HEK293 (cell line): Measurements from ENCODE around the gene KRTAP5-4.
"Not testable (repeated sequence)": the region's sequence is repeated elsewhere in the genome, so short reads cannot be mapped to it uniquely, and the experiment has no call there.

Experiments
- CTCF ChIA-PET: fragments of 350-600 bp; formaldehyde crosslinking; extraction: SDS; loops from one replicate; lab custom pipeline; 2021; ENCODE audit warnings: antibody characterized with exemption; lab: Yijun Ruan, JAX
- POLR2A ChIA-PET: fragments of 300-600 bp; formaldehyde crosslinking; extraction: SDS; loops from one replicate; lab custom pipeline; 2020; ENCODE audit warnings: antibody characterized with exemption, inconsistent platforms; lab: Yijun Ruan, JAX
- H3K27ac ChIP-seq: fragments of 200-500 bp; sonication (Bioruptor generic); 2 replicates; pipeline ENCODE4 v1.5.1; 2014; ENCODE audit warnings: low read depth, low read length, control low read depth, inconsistent platforms; ENCODE audit errors: extremely low read depth
- H3K36me3 ChIP-seq, 2 experiments: fragments of 200-500 bp in 1 of 2; sonication (Bioruptor generic) in 1 of 2; 1 replicate in 1 of 2; 2 replicates in 1 of 2; pipeline ENCODE4 v1.5.1; 2014 to 2017; ENCODE audit warnings: inconsistent platforms in 2 of 2, low read length in 2 of 2; ENCODE audit not compliant: control insufficient read depth in 2 of 2, insufficient read depth in 1 of 2
- H3K4me1 ChIP-seq: fragments of 200-500 bp; sonication (Bioruptor generic); 2 replicates; pipeline ENCODE4 v1.5.1; 2014; ENCODE audit warnings: mild to moderate bottlenecking, low read length, inconsistent platforms; ENCODE audit not compliant: control insufficient read depth, insufficient read depth
- H3K4me3 ChIP-seq: 2 replicates; pipeline ENCODE4 v1.5.1; 2011; ENCODE audit warnings: low read depth, mild to moderate bottlenecking, control low read depth, low read length, moderate library complexity
- H3K9me3 ChIP-seq: fragments of 200-500 bp; sonication (Bioruptor generic); 2 replicates; pipeline ENCODE4 v1.5.1; 2014; ENCODE audit warnings: low read depth, low read length, inconsistent platforms; ENCODE audit not compliant: control insufficient read depth, insufficient read depth
- FEZF1 ChIP-seq: fragments of 450-650 bp; formaldehyde crosslinking; IDR thresholded peaks from 2 replicates; pipeline ENCODE4 v1.5.1; 2016; ENCODE audit warnings: missing biosample characterization, missing genetic modification characterization
- GLIS1 ChIP-seq: fragments of 450-650 bp; formaldehyde crosslinking; IDR thresholded peaks from 2 replicates; pipeline ENCODE4 v1.5.1; 2016; ENCODE audit warnings: missing biosample characterization, missing genetic modification characterization
- GLIS2 ChIP-seq: fragments of 450-650 bp; formaldehyde crosslinking; IDR thresholded peaks from 2 replicates; pipeline ENCODE4 v1.5.1; 2016; ENCODE audit warnings: missing biosample characterization, missing genetic modification characterization
- KLF10 ChIP-seq: fragments of 450-650 bp; IDR thresholded peaks from 2 replicates; pipeline ENCODE4 v1.5.1; 2018; ENCODE audit warnings: missing biosample characterization, mild to moderate bottlenecking, missing genetic modification characterization
- KLF7 ChIP-seq: fragments of 450-650 bp; formaldehyde crosslinking; IDR thresholded peaks from 2 replicates; pipeline ENCODE4 v1.5.1; 2016; ENCODE audit warnings: missing biosample characterization, missing genetic modification characterization, borderline replicate concordance
- OVOL3 ChIP-seq: fragments of 450-650 bp; formaldehyde crosslinking; IDR thresholded peaks from 2 replicates; pipeline ENCODE4 v1.5.1; 2016; ENCODE audit warnings: missing biosample characterization, missing genetic modification characterization
- ZBTB48 ChIP-seq: fragments of 450-650 bp; formaldehyde crosslinking; IDR thresholded peaks from 2 replicates; pipeline ENCODE4 v1.5.1; 2016; ENCODE audit warnings: missing biosample characterization, missing genetic modification characterization
- ZBTB7A ChIP-seq: fragments of 450-650 bp; formaldehyde crosslinking; IDR thresholded peaks from 2 replicates; pipeline ENCODE4 v1.5.1; 2016; ENCODE audit warnings: low read depth, missing biosample characterization, missing genetic modification characterization
- ZBTB8A ChIP-seq: fragments of 450-650 bp; formaldehyde crosslinking; IDR thresholded peaks from 2 replicates; pipeline ENCODE4 v1.5.1; 2016; ENCODE audit warnings: missing biosample characterization, missing genetic modification characterization
- ZFP3 ChIP-seq: fragments of 450-650 bp; formaldehyde crosslinking; IDR thresholded peaks from 2 replicates; pipeline ENCODE4 v1.5.1; 2016; ENCODE audit warnings: low read depth, missing biosample characterization, missing genetic modification characterization
- ZFP41 ChIP-seq: fragments of 450-650 bp; formaldehyde crosslinking; IDR thresholded peaks from 2 replicates; pipeline ENCODE4 v1.5.1; 2016; ENCODE audit warnings: missing biosample characterization, missing genetic modification characterization, borderline replicate concordance
- ZNF114 ChIP-seq: fragments of 450-650 bp; formaldehyde crosslinking; IDR thresholded peaks from 2 replicates; pipeline ENCODE4 v1.5.0; 2017; ENCODE audit warnings: missing biosample characterization, missing genetic modification characterization
- ZNF133 ChIP-seq: fragments of 450-650 bp; formaldehyde crosslinking; IDR thresholded peaks from 2 replicates; pipeline ENCODE4 v1.5.1; 2016; ENCODE audit warnings: missing biosample characterization, missing genetic modification characterization
- ZNF223 ChIP-seq: fragments of 450-650 bp; formaldehyde crosslinking; IDR thresholded peaks from 2 replicates; pipeline ENCODE4 v1.5.1; 2016; ENCODE audit warnings: missing biosample characterization, missing genetic modification characterization
- ZNF354C ChIP-seq: fragments of 450-650 bp; formaldehyde crosslinking; IDR thresholded peaks from 2 replicates; pipeline ENCODE4 v1.5.1; 2016; ENCODE audit warnings: missing biosample characterization, missing genetic modification characterization, low read depth, borderline replicate concordance
- ZNF366 ChIP-seq: fragments of 450-650 bp; formaldehyde crosslinking; conservative IDR thresholded peaks from 2 replicates; pipeline ENCODE4 v1.5.1; 2016; ENCODE audit warnings: missing biosample characterization, missing genetic modification characterization
- ZNF530 ChIP-seq: fragments of 450-650 bp; formaldehyde crosslinking; IDR thresholded peaks from 2 replicates; pipeline ENCODE4 v1.5.1; 2016; ENCODE audit warnings: low read depth, missing biosample characterization, missing genetic modification characterization
- ZNF544 ChIP-seq: fragments of 450-650 bp; formaldehyde crosslinking; IDR thresholded peaks from 2 replicates; pipeline ENCODE4 v1.5.0; 2017; ENCODE audit warnings: missing biosample characterization, missing genetic modification characterization
- ZNF560 ChIP-seq: fragments of 450-650 bp; formaldehyde crosslinking; IDR thresholded peaks from 2 replicates; pipeline ENCODE4 v1.5.1; 2017; ENCODE audit warnings: missing biosample characterization, missing genetic modification characterization, borderline replicate concordance
- ZNF677 ChIP-seq: fragments of 450-650 bp; IDR thresholded peaks from 2 replicates; pipeline ENCODE4 v1.5.0; 2018; ENCODE audit warnings: missing biosample characterization, mild to moderate bottlenecking, missing genetic modification characterization, moderate library complexity
- TF ChIP-seq, protein P1 (sequence below): fragments of 450-650 bp; formaldehyde crosslinking; IDR thresholded peaks from 2 replicates; pipeline ENCODE4 v1.5.1; 2016; ENCODE audit warnings: missing biosample characterization, missing genetic modification characterization
- TF ChIP-seq, protein P2 (sequence below): fragments of 450-650 bp; formaldehyde crosslinking; IDR thresholded peaks from 2 replicates; pipeline ENCODE4 v1.5.1; 2016; ENCODE audit warnings: missing biosample characterization, missing genetic modification characterization

Gene KRTAP5-4

DNA sequence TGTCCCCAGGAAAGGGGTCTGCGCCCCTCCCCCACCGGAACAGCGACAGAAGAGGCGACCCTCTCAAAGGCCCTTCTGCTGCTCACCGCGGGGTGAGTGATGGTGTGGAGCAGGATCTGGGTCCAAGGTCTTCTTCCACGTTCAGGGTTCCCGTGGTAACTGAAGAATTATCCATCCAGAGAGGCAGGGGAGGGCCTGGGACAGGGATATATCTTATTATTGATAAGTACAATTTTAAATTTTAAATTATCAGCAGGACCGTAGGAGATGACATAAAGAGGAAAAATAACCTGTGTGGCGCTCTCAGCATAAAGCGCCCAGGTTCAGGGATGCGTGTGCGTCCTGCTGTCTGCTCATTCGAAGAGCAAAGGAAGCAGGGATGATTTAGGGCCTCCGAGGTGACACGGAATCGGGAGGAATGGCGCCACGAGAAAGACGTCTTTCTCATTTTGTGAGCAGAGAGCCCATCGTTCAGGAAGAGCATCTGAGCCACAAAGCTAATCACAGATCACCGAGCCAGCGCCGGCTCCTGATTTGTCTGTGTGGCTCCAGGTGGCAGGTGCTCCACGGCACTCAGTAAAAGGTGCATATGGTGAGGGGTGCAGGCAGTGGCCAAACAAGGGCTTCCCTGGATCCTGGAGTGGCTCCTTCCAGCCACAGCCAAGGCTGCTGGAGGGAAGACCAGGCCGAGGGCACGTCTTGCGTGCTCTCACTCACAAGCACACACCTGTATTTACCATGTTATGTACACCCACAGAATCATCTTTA is 26.9 kb upstream of the KRTAP5-4 start:
- ChIA-PET POLR2A (no interaction called here), CTCF (interaction anchor here (1.0 to 6.4 kb wide), 3 partner anchors 502 to 508 kb away, joined by 3 to 138 read pairs (median 4); no protein-coding TSS in a partner anchor)
- Histone ChIP-seq H3K4me1 (no peaks in the 10 kb centered on the region), H3K9me3 (no peaks in the 10 kb centered on the region), H3K36me3 (no peaks in the 10 kb centered on the region), H3K4me3 (no peak overlapping the region), H3K27ac (no peak overlapping the region)
- no peak for TF ChIP-seq ZNF677 (tag by site-specific recombination)

DNA sequence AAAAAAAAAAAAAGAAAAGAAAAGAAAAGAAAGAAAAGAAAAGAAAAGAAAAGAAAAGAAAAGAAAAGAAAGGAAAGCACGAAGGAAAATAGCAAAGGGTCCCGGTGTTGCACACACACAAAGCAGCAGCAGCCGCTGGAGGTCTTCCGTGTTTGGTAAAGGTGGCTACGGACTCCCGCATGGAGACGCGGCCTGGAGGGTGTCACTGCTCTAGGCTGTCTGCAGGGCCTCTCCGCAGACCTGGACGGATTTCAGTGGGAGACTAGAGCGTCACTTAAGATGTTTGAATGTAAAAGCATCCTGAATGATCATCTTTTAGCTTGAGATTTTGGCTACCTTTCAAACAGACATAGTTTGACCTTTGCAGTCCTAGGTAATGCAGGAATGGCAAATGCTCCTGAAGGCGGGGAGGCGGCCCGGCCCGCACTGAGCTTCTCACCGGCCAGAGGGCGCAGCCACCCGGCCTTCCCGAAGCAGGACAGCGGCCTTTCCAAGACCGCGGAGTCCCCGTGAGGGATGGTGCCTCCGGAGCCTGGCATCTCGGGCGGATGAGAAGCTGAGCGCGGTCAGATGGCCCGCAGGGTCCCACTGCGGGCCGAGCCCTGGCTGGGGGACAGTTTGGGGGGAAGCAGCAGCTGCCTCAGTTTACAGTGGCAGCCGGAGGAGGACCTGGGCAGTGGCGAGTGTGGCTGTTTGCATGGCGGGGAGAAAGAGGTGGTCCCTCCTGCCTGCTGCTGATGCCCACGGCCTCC is 26.1 kb upstream of the KRTAP5-4 start:
- CTCF ChIA-PET, result interaction anchor here (0.6 to 1.2 kb wide), 3 partner anchors 62 to 509 kb away, joined by 3 to 4 read pairs (median 3); no protein-coding TSS in a partner anchor
- Histone ChIP-seq H3K9me3 (no peaks in the 10 kb centered on the region), H3K4me3 (no peak overlapping the region), H3K27ac (no peak overlapping the region), H3K4me1 (no peaks in the 10 kb centered on the region), H3K36me3 (no peaks in the 10 kb centered on the region)
- TF ChIP-seq KLF10 (tag by site-specific recombination) (no peak), ZNF530 (tag by site-specific recombination) (no peak), OVOL3 (no peak), ZNF560 (no peak), ZFP41 (tag by site-specific recombination) (no peak), ZBTB7A (tag by site-specific recombination) (no peak), GLIS2 (tag by site-specific recombination) (no peak), ZNF544 (tag by site-specific recombination) (no peak), ZNF133 (tag by site-specific recombination) (no peak), ZBTB8A (tag by site-specific recombination) (no peak)
- TF ChIP-seq, protein P1, sequence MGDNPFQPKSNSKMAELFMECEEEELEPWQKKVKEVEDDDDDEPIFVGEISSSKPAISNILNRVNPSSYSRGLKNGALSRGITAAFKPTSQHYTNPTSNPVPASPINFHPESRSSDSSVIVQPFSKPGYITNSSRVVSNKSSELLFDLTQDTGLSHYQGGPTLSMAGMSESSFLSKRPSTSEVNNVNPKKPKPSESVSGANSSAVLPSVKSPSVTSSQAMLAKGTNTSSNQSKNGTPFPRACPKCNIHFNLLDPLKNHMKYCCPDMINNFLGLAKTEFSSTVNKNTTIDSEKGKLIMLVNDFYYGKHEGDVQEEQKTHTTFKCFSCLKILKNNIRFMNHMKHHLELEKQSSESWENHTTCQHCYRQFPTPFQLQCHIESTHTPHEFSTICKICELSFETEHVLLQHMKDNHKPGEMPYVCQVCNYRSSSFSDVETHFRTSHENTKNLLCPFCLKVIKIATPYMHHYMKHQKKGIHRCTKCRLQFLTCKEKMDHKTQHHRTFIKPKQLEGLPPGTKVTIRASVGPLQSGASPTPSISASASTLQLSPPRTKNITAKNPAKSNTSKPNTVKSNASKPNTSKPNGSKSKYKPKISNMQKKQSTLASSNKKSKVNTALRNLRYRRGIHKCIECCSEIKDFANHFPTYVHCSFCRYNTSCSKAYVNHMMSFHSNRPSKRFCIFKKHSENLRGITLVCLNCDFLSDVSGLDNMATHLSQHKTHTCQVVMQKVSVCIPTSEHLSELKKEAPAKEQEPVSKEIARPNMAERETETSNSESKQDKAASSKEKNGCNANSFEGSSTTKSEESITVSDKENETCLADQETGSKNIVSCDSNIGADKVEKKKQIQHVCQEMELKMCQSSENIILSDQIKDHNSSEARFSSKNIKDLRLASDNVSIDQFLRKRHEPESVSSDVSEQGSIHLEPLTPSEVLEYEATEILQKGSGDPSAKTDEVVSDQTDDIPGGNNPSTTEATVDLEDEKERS, result no peak
- POLR2A ChIA-PET, result no interaction called here

DNA sequence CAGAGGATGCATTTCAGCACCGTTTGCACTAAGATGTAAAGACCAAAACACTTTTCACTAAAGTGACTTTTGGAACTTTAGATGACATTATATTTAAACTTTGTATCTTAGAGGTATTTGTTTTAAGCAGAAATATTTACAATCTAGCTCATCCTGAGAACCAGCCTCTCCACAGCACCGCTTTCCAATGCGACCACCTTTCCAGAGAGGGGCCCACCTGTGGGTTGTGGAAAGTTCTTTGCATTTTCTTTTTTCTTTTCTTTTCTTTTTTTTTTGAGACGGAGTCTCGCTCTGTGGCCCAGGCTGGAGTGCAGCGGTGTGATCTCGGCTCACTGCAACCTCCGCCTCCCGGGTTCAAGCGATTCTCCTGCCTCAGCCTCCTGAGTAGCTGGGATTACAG is 24.6 kb upstream of the KRTAP5-4 start:
- H3K9me3 ChIP-seq, H3K36me3 ChIP-seq, H3K4me3 ChIP-seq, H3K4me1 ChIP-seq, H3K27ac ChIP-seq: not testable (repeated sequence)
- POLR2A ChIA-PET, result interaction anchor here (0.7 kb wide), 1 partner anchor 81 kb away, joined by 3 read pairs; no protein-coding TSS in a partner anchor
- CTCF ChIA-PET, result interaction anchor here (0.6 to 1.2 kb wide), 7 partner anchors 45 to 513 kb away, joined by 3 to 4 read pairs (median 3); no protein-coding TSS in a partner anchor

DNA sequence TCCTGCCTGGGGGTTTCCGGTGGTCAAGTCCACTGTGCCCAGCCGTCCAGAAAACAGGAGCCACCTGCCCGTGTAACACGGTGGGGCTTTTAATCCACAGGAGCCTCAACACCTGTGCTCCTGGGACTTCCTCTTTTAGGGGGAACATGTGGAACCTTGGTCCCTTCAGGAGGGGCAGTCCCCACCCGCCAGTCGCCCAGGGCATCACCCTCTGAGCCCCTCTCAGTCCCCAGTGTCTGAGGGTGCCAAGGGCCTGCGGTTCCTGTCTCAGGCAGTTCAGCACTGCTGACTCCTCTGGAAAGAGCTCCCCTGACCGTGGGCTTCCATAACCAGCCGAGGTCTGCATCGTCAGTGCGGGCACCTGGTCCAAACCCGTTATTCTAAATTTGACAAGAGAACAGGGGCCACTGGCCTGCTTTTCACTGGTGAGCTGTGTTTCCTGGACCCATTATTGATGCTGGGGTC is 23.5 kb upstream of the KRTAP5-4 start:
- Histone ChIP-seq H3K36me3 (no peaks in the 10 kb centered on the region), H3K27ac (no peak overlapping the region), H3K4me3 (no peak overlapping the region), H3K9me3 (no peaks in the 10 kb centered on the region), H3K4me1 (no peaks in the 10 kb centered on the region)
- CTCF ChIA-PET, result interaction anchor here (0.9 kb wide), 1 partner anchor 16 kb away, joined by 3 read pairs; the partner anchor contains the start of gene KRTAP5-5
- POLR2A ChIA-PET, result no interaction called here
- TF ChIP-seq KLF7 (no peak), FEZF1 (no peak), ZBTB48 (tag by site-specific recombination) (no peak), ZNF354C (no peak), ZNF114 (no peak), ZNF223 (tag by site-specific recombination) (no peak), ZNF366 (tag by site-specific recombination) (no peak), ZFP3 (no peak), GLIS1 (no peak)
- TF ChIP-seq, protein P2, sequence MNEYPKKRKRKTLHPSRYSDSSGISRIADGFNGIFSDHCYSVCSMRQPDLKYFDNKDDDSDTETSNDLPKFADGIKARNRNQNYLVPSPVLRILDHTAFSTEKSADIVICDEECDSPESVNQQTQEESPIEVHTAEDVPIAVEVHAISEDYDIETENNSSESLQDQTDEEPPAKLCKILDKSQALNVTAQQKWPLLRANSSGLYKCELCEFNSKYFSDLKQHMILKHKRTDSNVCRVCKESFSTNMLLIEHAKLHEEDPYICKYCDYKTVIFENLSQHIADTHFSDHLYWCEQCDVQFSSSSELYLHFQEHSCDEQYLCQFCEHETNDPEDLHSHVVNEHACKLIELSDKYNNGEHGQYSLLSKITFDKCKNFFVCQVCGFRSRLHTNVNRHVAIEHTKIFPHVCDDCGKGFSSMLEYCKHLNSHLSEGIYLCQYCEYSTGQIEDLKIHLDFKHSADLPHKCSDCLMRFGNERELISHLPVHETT, result no peak
